EL (cell line): ENCODE measurements around the gene ANKRD13A.
A peak's percentile ranks its signal among the peaks of the same experiment; 100 is the strongest.

Experiments
- DNase-seq: peaks from one replicate; pipeline ENCODE4 v3.0.0-alpha.2; 2016

Gene ANKRD13A

GRCh38 chr12:109998904-109999648 is at the start of gene ANKRD13A:
Gene ANKRD13A (plus strand): TSS chr12:109999430. CDS start chr12:109999689, 259 bp downstream.
- peak; percentile 94 for DNase-seq

GRCh38 chr12:109950625-109951024 is 48.6 kb upstream of the ANKRD13A start:
- DNase-seq = no peak

GRCh38 chr12:109951136-109951535 is 48.1 kb upstream of the ANKRD13A start:
- peak; percentile 93 for DNase-seq

- DNase-seq = peak; percentile 82
Observed at GRCh38 chr12:109951751-109952150, 47.5 kb upstream of the ANKRD13A start.

GRCh38 chr12:109952160-109952858 is 46.9 kb upstream of the ANKRD13A start:
- no peak for DNase-seq

- no peak for DNase-seq
Observed at GRCh38 chr12:109952873-109953272, 46.4 kb upstream of the ANKRD13A start.

GRCh38 chr12:109953656-109954055 is 45.6 kb upstream of the ANKRD13A start:
- DNase-seq = no peak

GRCh38 chr12:109958374-109958773 is 40.9 kb upstream of the ANKRD13A start:
- DNase-seq = no peak

- no peak for DNase-seq
Observed at GRCh38 chr12:109959411-109960093, 39.7 kb upstream of the ANKRD13A start.

- DNase-seq = no peak
Observed at GRCh38 chr12:109961201-109961600, 38.0 kb upstream of the ANKRD13A start.

- no peak for DNase-seq
Observed at GRCh38 chr12:109961612-109962011, 37.6 kb upstream of the ANKRD13A start.

GRCh38 chr12:109962398-109962797 is 36.8 kb upstream of the ANKRD13A start:
- no peak for DNase-seq

- DNase-seq = no peak
Observed at GRCh38 chr12:109963330-109963729, 35.9 kb upstream of the ANKRD13A start.

GRCh38 chr12:109963743-109964429 is 35.3 kb upstream of the ANKRD13A start:
- DNase-seq = peak; percentile 57

- DNase-seq = no peak
Observed at GRCh38 chr12:109966546-109966945, 32.7 kb upstream of the ANKRD13A start.

- DNase-seq = no peak
Observed at GRCh38 chr12:109967383-109968031, 31.7 kb upstream of the ANKRD13A start.

- DNase-seq = no peak
Observed at GRCh38 chr12:109968032-109968420, 31.2 kb upstream of the ANKRD13A start.

GRCh38 chr12:109968801-109969200 is 30.4 kb upstream of the ANKRD13A start:
- DNase-seq = no peak

GRCh38 chr12:109972821-109973220 is 26.4 kb upstream of the ANKRD13A start:
- no peak for DNase-seq

- DNase-seq = no peak
Observed at GRCh38 chr12:109981311-109981710, 17.9 kb upstream of the ANKRD13A start.

GRCh38 chr12:109982210-109982609 is 17.0 kb upstream of the ANKRD13A start:
- peak; percentile 45 for DNase-seq

- DNase-seq = no peak
Observed at GRCh38 chr12:109983432-109984142, 15.6 kb upstream of the ANKRD13A start.
